Panc1 (cell line): Measurements from ENCODE around the gene EIF3L.

Source experiments
- CTCF ChIP-seq: fragments of 450-650 bp; IDR thresholded peaks from 2 replicates; pipeline ENCODE4 v1.5.1; 2017; ENCODE audit warnings: mild to moderate bottlenecking
- POLR2AphosphoS5 ChIP-seq: IDR thresholded peaks from 2 replicates; pipeline ENCODE4 v1.6.1; 2012; ENCODE audit warnings: mild to moderate bottlenecking, low read depth, low read length, moderate library complexity
- REST ChIP-seq, 2 experiments: IDR thresholded peaks; 2 replicates each; pipeline ENCODE4 v1.6.1; 2011 to 2012; ENCODE audit warnings: low read depth in 2 of 2, control low read depth in 1 of 2, low read length in 1 of 2, mild to moderate bottlenecking in 1 of 2, moderate library complexity in 1 of 2; ENCODE audit not compliant: insufficient read depth in 1 of 2
- TCF7L2 ChIP-seq: IDR thresholded peaks from 2 replicates; pipeline ENCODE4 v1.6.1; 2011; ENCODE audit warnings: mild to moderate bottlenecking, low read depth, low read length, inconsistent platforms

- TF ChIP-seq TCF7L2 (no peak), CTCF (no peak), POLR2AphosphoS5 (no peak), REST (IDR thresholded peaks at IDR 0.05; ENCODE audit: insufficient read depth in 1 of 2, low read depth in 2 of 2, low read length in 1 of 2) (no peak)
Observed at GRCh38 chr22:37809672-37810333, 39.4 kb upstream of the EIF3L start.
